H9 (cell line): ENCODE results near the gene PRLH. TPM values are rescaled to one million over a fixed set of nuclear protein-coding genes. Genes with fewer than 3 reads are reported as not detected.

Source experiments
- DNase-seq: peaks from one replicate; pipeline ENCODE4 v3.0.0-alpha.2; 2017
- H2AFZ ChIP-seq: one replicate; pipeline ENCODE4 v1.6.1; 2013; ENCODE audit warnings: mild to moderate bottlenecking, low read length, control low read depth, moderate library complexity
- H2AK5ac ChIP-seq: 2 replicates; pipeline ENCODE4 v1.6.1; 2013; ENCODE audit warnings: low read length, control low read depth, mixed read lengths; ENCODE audit not compliant: insufficient read length
- H2BK120ac ChIP-seq: one replicate; pipeline ENCODE4 v1.6.1; 2013; ENCODE audit warnings: low read depth, mild to moderate bottlenecking, low read length, control low read depth, inconsistent platforms; ENCODE audit not compliant: poor library complexity, severe bottlenecking
- H2BK12ac ChIP-seq: 2 replicates; pipeline ENCODE4 v1.6.1; 2013; ENCODE audit warnings: low read length, control low read depth, mixed read lengths, low read depth; ENCODE audit not compliant: insufficient read length
- H2BK15ac ChIP-seq: 2 replicates; pipeline ENCODE4 v1.6.1; 2013; ENCODE audit warnings: low read depth, low read length, control low read depth
- H2BK20ac ChIP-seq: one replicate; pipeline ENCODE4 v1.6.1; 2013; ENCODE audit warnings: low read depth, mild to moderate bottlenecking, low read length, control low read depth, inconsistent platforms; ENCODE audit not compliant: poor library complexity, severe bottlenecking
- H2BK5ac ChIP-seq: 2 replicates; pipeline ENCODE4 v1.6.1; 2013; ENCODE audit warnings: low read length, control low read depth, mixed read lengths; ENCODE audit not compliant: insufficient read length
- H3K14ac ChIP-seq: 2 replicates; pipeline ENCODE4 v1.6.1; 2013; ENCODE audit warnings: low read length, control low read depth; ENCODE audit not compliant: insufficient read depth
- H3K18ac ChIP-seq: 2 replicates; pipeline ENCODE4 v1.6.1; 2013; ENCODE audit warnings: low read depth, mild to moderate bottlenecking, mixed read lengths, low read length, control low read depth; ENCODE audit not compliant: insufficient read length
- H3K23ac ChIP-seq: 2 replicates; pipeline ENCODE4 v1.6.1; 2013; ENCODE audit warnings: low read length, control low read depth, mixed read lengths, low read depth; ENCODE audit not compliant: insufficient read length
- H3K23me2 ChIP-seq: 2 replicates; pipeline ENCODE4 v1.6.1; 2013; ENCODE audit warnings: low read depth, mild to moderate bottlenecking, mixed read lengths, low read length, control low read depth; ENCODE audit not compliant: insufficient read length, poor library complexity, severe bottlenecking
- H3K27ac ChIP-seq: 2 replicates; pipeline ENCODE4 v1.5.1; 2013; ENCODE audit warnings: low read length, control low read depth, mixed read lengths, low read depth; ENCODE audit not compliant: insufficient read length
- H3K27me3 ChIP-seq: 2 replicates; pipeline ENCODE4 v1.6.1; 2013; ENCODE audit warnings: low read length, control low read depth, inconsistent platforms; ENCODE audit not compliant: insufficient read depth
- H3K4ac ChIP-seq: 2 replicates; pipeline ENCODE4 v1.6.1; 2013; ENCODE audit warnings: low read depth, mild to moderate bottlenecking, control low read depth, inconsistent platforms, low read length, moderate library complexity
- H3K4me1 ChIP-seq: 2 replicates; pipeline ENCODE4 v1.6.1; 2013; ENCODE audit warnings: low read length, control low read depth, inconsistent platforms; ENCODE audit not compliant: insufficient read depth
- H3K4me2 ChIP-seq: 2 replicates; pipeline ENCODE4 v1.6.1; 2013; ENCODE audit warnings: low read length, control low read depth, mixed read lengths; ENCODE audit not compliant: insufficient read length, insufficient read depth
- H3K56ac ChIP-seq: 2 replicates; pipeline ENCODE4 v1.6.1; 2013; ENCODE audit warnings: low read depth, mild to moderate bottlenecking, mixed read lengths, low read length, control low read depth; ENCODE audit not compliant: insufficient read length
- H3K79me1 ChIP-seq: 2 replicates; pipeline ENCODE4 v1.6.1; 2013; ENCODE audit warnings: low read depth, mild to moderate bottlenecking, moderate library complexity, low read length, control low read depth, inconsistent platforms; ENCODE audit not compliant: insufficient read depth, poor library complexity, severe bottlenecking
- H3K79me2 ChIP-seq: 2 replicates; pipeline ENCODE4 v1.6.1; 2013; ENCODE audit warnings: low read length, control low read depth, inconsistent platforms; ENCODE audit not compliant: insufficient read depth
- H3K9ac ChIP-seq: 2 replicates; pipeline ENCODE4 v1.6.1; 2013; ENCODE audit warnings: low read length, control low read depth, mixed read lengths; ENCODE audit not compliant: insufficient read length; ENCODE audit errors: extremely low read depth
- H3K9me3 ChIP-seq: one replicate; pipeline ENCODE4 v1.6.1; 2013; ENCODE audit warnings: low read depth, low read length, inconsistent platforms; ENCODE audit not compliant: control insufficient read depth
- H3T11ph ChIP-seq: one replicate; pipeline ENCODE4 v1.6.1; 2013; ENCODE audit warnings: mild to moderate bottlenecking, low read length, control low read depth, inconsistent platforms
- H4K20me1 ChIP-seq: one replicate; pipeline ENCODE4 v1.6.1; 2013; ENCODE audit not compliant: control insufficient read depth, insufficient read length, insufficient read depth
- H4K5ac ChIP-seq: 2 replicates; pipeline ENCODE4 v1.6.1; 2013; ENCODE audit warnings: low read depth, mild to moderate bottlenecking, mixed read lengths, low read length, control low read depth; ENCODE audit not compliant: insufficient read length
- H4K8ac ChIP-seq: replicated peaks from 2 replicates; pipeline ENCODE4 v1.6.1; 2013; ENCODE audit warnings: low read length, control low read depth, mixed read lengths, low read depth; ENCODE audit not compliant: insufficient read length
- H4K91ac ChIP-seq: 2 replicates; pipeline ENCODE4 v1.6.1; 2013; ENCODE audit warnings: low read depth, mild to moderate bottlenecking, moderate library complexity, mixed read lengths, low read length, control low read depth; ENCODE audit not compliant: insufficient read length
- H3K27ac Mint-ChIP-seq, 3 experiments: 2 replicates in 2 of 3; 3 replicates in 1 of 3; pipeline ENCODE4 v1.8.0; 2020 to 2021; ENCODE audit warnings: mixed read lengths in 3 of 3, mild to moderate bottlenecking in 1 of 3, moderate library complexity in 1 of 3
- H3K27me3 Mint-ChIP-seq: 2 replicates; pipeline ENCODE4 v1.8.0; 2021; ENCODE audit warnings: low read depth, mild to moderate bottlenecking, moderate library complexity, mixed read lengths
- H3K36me3 Mint-ChIP-seq, 3 experiments: 2 replicates in 2 of 3; 3 replicates in 1 of 3; pipeline ENCODE4 v1.8.0; 2020 to 2021; ENCODE audit warnings: low read depth in 3 of 3, mixed read lengths in 3 of 3; ENCODE audit not compliant: insufficient read depth in 1 of 3
- H3K4me1 Mint-ChIP-seq, 2 experiments: 2 replicates each; pipeline ENCODE4 v1.8.0; 2020; ENCODE audit warnings: mixed read lengths in 2 of 2
- H3K4me3 Mint-ChIP-seq, 2 experiments: 2 replicates in 1 of 2; 3 replicates in 1 of 2; pipeline ENCODE4 v1.8.0; 2020 to 2021; ENCODE audit warnings: mild to moderate bottlenecking in 2 of 2, mixed read lengths in 2 of 2, moderate library complexity in 1 of 2
- H3K9me3 Mint-ChIP-seq, 2 experiments: 2 replicates in 1 of 2; 3 replicates in 1 of 2; pipeline ENCODE4 v1.8.0; 2020; ENCODE audit warnings: mild to moderate bottlenecking in 2 of 2, mixed read lengths in 2 of 2, moderate library complexity in 1 of 2
- CTCF ChIP-seq: fragments of 200-600 bp; sonication (generic); conservative IDR thresholded peaks from 3 replicates; pipeline ENCODE4 v1.8.0; 2021; ENCODE audit warnings: antibody characterized with exemption, mild to moderate bottlenecking
- WGBS: extraction: QIAGEN DNeasy Blood & Tissue Kit; methylation state at CpG from one replicate; pipeline ENCODE4 v1.1.7; 2013; ENCODE audit warnings: missing lambda C conversion rate, low lambda C conversion rate, mixed read lengths; ENCODE audit not compliant: insufficient read length; ENCODE audit errors: extremely low coverage; 5-methylcytosine and 5-hydroxymethylcytosine counted together
- total RNA-seq: library from RNA; stranded (reverse); gene quantifications from 2 replicates; pipeline ENCODE4 v1.2.1, GENCODE V29; 2021

Gene PRLH
- total RNA-seq, 1 experiment from 2014 or later: not detected

- Mint-ChIP-seq H3K4me1 (peaks cover 6 to 10% of the 10 kb centered on the region in 2 experiments), H3K4me3 (no peak overlapping the region), H3K27ac (no peak overlapping the region), H3K27me3 (peaks cover 24% of the 10 kb centered on the region), H3K9me3 (no peaks in the 10 kb centered on the region; a peak in 1 of 5 replicates), H3K36me3 (no peaks in the 10 kb centered on the region; a peak in 2 of 7 replicates)
- Histone ChIP-seq H3K9me3 (no peaks in the 10 kb centered on the region), H3K27me3 (no peaks in the 10 kb centered on the region), H3T11ph (no peak overlapping the region), H2AK5ac (no peak overlapping the region), H2BK120ac (no peak overlapping the region), H3K18ac (no peak overlapping the region), H3K9ac (no peak overlapping the region), H4K8ac (no peak overlapping the region), H3K4ac (no peak overlapping the region), H3K56ac (no peak overlapping the region), H4K20me1 (no peaks in the 10 kb centered on the region), H3K4me1 (no peaks in the 10 kb centered on the region), H2BK12ac (no peak overlapping the region), H3K27ac (no peak overlapping the region), H3K23ac (no peak overlapping the region), H2BK20ac (no peak overlapping the region), H4K5ac (no peak overlapping the region), H3K23me2 (peaks cover 2% of the 10 kb centered on the region), H3K14ac (no peak overlapping the region), H3K79me2 (no peaks in the 10 kb centered on the region), H2AFZ (no peak overlapping the region), H4K91ac (no peak overlapping the region), H2BK15ac (no peak overlapping the region), H3K79me1 (no peaks in the 10 kb centered on the region), H2BK5ac (no peak overlapping the region), H3K4me2 (no peak overlapping the region)
- no peak for DNase-seq
- no CpG with 5 or more reads among the region's 11 CpGs for WGBS
- no peak for TF ChIP-seq CTCF
Measured at GRCh38 chr2:237532160-237532559, 34.2 kb upstream of the PRLH start.
